ENCODE data around the gene TOR1AIP1. TPM values are rescaled to one million over a fixed set of nuclear protein-coding genes. Genes with fewer than 3 reads are reported as not detected.

TOR1AIP1 gene
- total RNA-seq, 1 donor from 2014 or later, result 21.6 TPM

- Histone ChIP-seq H3K79me2 (ENCODE audit: low read depth) (peaks cover 50% of the 10 kb centered on the region), H3K36me3 (no peaks in the 10 kb centered on the region), H3K27ac (peak within 1 kb of the TSS; percentile 81), H4K20me1 (ENCODE audit: low read depth) (peaks cover 36% of the 10 kb centered on the region), H2AFZ (replicated peaks) (peak within 1 kb of the TSS; percentile 93), H3K9me3 (ENCODE audit: low read depth) (no peaks in the 10 kb centered on the region), H3K4me2 (peak within 1 kb of the TSS; percentile 97), H3K9ac (peak within 1 kb of the TSS; percentile 96), H3F3A (ENCODE audit: low read depth) (peaks cover 18% of the 10 kb centered on the region), H3K27me3 (no peaks in the 10 kb centered on the region), H3K4me1 (peaks cover 10% of the 10 kb centered on the region), H3K4me3 (peak within 1 kb of the TSS; percentile 94)
- Mint-ChIP-seq H3K4me1 (peaks cover 16% of the 10 kb centered on the region), H3K27ac (peak within 1 kb of the TSS; percentile 90), H3K27me3 (ENCODE audit: insufficient read depth, low read depth) (no peaks in the 10 kb centered on the region), H3K36me3 (no peaks in the 10 kb centered on the region), H3K9me3 (no peaks in the 10 kb centered on the region), H3K4me3 (peak within 1 kb of the TSS; percentile 98)
- DNase-seq (ENCODE audit: low spot score), result peak; percentile 99
- no peak for TF ChIP-seq EZH2 (IDR thresholded peaks at IDR 0.05)
- no peak for TF ChIP-seq CTCF (IDR thresholded peaks at IDR 0.05)
- no peak for TF ChIP-seq EZH2phosphoT487 (IDR thresholded peaks at IDR 0.05)
Measured at GRCh38 chr1:179954493-179955286, 72.6 kb downstream of the TOR1AIP1 start, which contains the start of gene CEP350. Gene CEP350 (plus strand): TSS chr1:179954810. CDS start chr1:179986182, 31,372 bp downstream.

- H3K27me3 ChIP-seq, result no peaks in the 10 kb centered on the region
- H3F3A ChIP-seq (ENCODE audit: low read depth), result peaks cover 18% of the 10 kb centered on the region
- peak overlapping the region; percentile 81 for H3K27ac ChIP-seq
- H3K9ac ChIP-seq, result peak overlapping the region; percentile 96
- no peaks in the 10 kb centered on the region for H3K36me3 ChIP-seq
- peaks cover 3% of the 10 kb centered on the region for H3K36me3 Mint-ChIP-seq
- H3K4me1 Mint-ChIP-seq, result peaks cover 16% of the 10 kb centered on the region
- H3K27ac Mint-ChIP-seq, result peak overlapping the region; percentile 90
- H3K4me2 ChIP-seq, result peak overlapping the region; percentile 97
- no peaks in the 10 kb centered on the region for H3K27me3 Mint-ChIP-seq (ENCODE audit: insufficient read depth, low read depth)
- H2AFZ ChIP-seq (replicated peaks), result peak overlapping the region; percentile 89
- H3K4me3 Mint-ChIP-seq, result peak overlapping the region; percentile 98
- H4K20me1 ChIP-seq (ENCODE audit: low read depth), result peaks cover 36% of the 10 kb centered on the region
- TF ChIP-seq EZH2 (IDR thresholded peaks at IDR 0.05) (no peak), EZH2phosphoT487 (IDR thresholded peaks at IDR 0.05) (no peak), CTCF (IDR thresholded peaks at IDR 0.05) (no peak)
- H3K9me3 ChIP-seq (ENCODE audit: low read depth), result no peaks in the 10 kb centered on the region
- H3K79me2 ChIP-seq (ENCODE audit: low read depth), result peaks cover 55% of the 10 kb centered on the region
- peak overlapping the region; percentile 94 for H3K4me3 ChIP-seq
- H3K4me1 ChIP-seq, result peaks cover 10% of the 10 kb centered on the region
- no peak for DNase-seq (ENCODE audit: low spot score)
- H3K9me3 Mint-ChIP-seq, result no peaks in the 10 kb centered on the region
Measured at GRCh38 chr1:179955287-179955680, 73.2 kb downstream of the TOR1AIP1 start.

GRCh38 chr1:179955731-179956130 is 73.6 kb downstream of the TOR1AIP1 start:
- H3K36me3 Mint-ChIP-seq, result peaks cover 4% of the 10 kb centered on the region
- H3K36me3 ChIP-seq, result no peaks in the 10 kb centered on the region
- peaks cover 18% of the 10 kb centered on the region for H3F3A ChIP-seq (ENCODE audit: low read depth)
- H3K4me3 ChIP-seq, result peak overlapping the region; percentile 94
- H3K79me2 ChIP-seq (ENCODE audit: low read depth), result peaks cover 60% of the 10 kb centered on the region
- H3K27me3 ChIP-seq, result no peaks in the 10 kb centered on the region
- peak overlapping the region; percentile 97 for H3K4me2 ChIP-seq
- H3K9ac ChIP-seq, result peak overlapping the region; percentile 96
- peaks cover 16% of the 10 kb centered on the region for H3K4me1 Mint-ChIP-seq
- peak overlapping the region; percentile 98 for H3K4me3 Mint-ChIP-seq
- no peak for DNase-seq (ENCODE audit: low spot score)
- H3K27ac Mint-ChIP-seq, result peak overlapping the region; percentile 90
- no peak overlapping the region for H3K27ac ChIP-seq
- H3K27me3 Mint-ChIP-seq (ENCODE audit: insufficient read depth, low read depth), result no peaks in the 10 kb centered on the region
- peaks cover 36% of the 10 kb centered on the region for H4K20me1 ChIP-seq (ENCODE audit: low read depth)
- peaks cover 10% of the 10 kb centered on the region for H3K4me1 ChIP-seq
- TF ChIP-seq EZH2 (IDR thresholded peaks at IDR 0.05), result no peak
- no peak for TF ChIP-seq CTCF (IDR thresholded peaks at IDR 0.05)
- no peak for TF ChIP-seq EZH2phosphoT487 (IDR thresholded peaks at IDR 0.05)
- H2AFZ ChIP-seq (replicated peaks), result no peak overlapping the region
- no peaks in the 10 kb centered on the region for H3K9me3 ChIP-seq (ENCODE audit: low read depth)
- H3K9me3 Mint-ChIP-seq, result no peaks in the 10 kb centered on the region
